Measurements from ENCODE around the gene SLC16A14.
"Not testable (repeated sequence)": the region's sequence is repeated elsewhere in the genome, so short reads cannot be mapped to it uniquely, and the experiment has no call there.

Gene SLC16A14, protein sequence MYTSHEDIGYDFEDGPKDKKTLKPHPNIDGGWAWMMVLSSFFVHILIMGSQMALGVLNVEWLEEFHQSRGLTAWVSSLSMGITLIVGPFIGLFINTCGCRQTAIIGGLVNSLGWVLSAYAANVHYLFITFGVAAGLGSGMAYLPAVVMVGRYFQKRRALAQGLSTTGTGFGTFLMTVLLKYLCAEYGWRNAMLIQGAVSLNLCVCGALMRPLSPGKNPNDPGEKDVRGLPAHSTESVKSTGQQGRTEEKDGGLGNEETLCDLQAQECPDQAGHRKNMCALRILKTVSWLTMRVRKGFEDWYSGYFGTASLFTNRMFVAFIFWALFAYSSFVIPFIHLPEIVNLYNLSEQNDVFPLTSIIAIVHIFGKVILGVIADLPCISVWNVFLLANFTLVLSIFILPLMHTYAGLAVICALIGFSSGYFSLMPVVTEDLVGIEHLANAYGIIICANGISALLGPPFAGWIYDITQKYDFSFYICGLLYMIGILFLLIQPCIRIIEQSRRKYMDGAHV

DNA sequence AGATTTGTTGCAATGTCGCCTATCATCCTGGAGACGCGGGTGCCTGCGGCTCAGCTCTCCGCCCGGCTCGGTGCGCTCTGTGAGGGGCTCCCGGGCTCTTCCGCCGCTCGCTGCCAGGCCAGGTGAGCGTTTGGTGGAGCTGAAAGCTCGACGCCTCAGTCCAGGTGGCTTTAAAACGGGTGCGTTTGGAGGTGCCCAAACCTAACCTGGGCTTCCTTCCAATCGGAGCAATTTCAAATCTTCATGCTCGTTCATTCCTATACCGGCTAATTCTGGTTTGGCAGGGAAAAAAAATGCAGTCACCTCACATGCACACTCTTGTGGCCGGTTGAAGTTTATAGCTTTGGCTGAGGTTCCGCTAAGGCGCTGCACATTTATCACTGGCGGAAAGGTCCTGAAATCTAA lies at the start of gene SLC16A14:
TSS of gene SLC16A14 (minus strand) at position 274 of the 405 bp plus-strand sequence. CDS start 9,572 bp downstream, outside the sequence.
- Histone ChIP-seq H3K9ac (ENCODE audit: low read depth in 1 of 2, low read length in 2 of 2) (peak within 1 kb of the TSS; percentile 54 to 66), H3K4me3 (ENCODE audit: low read depth in 1 of 2, low read length in 2 of 2) (peak within 1 kb of the TSS; percentile 76 to 78), H3K4me1 (ENCODE audit: control insufficient read depth in 1 of 2, insufficient read depth in 2 of 2, low read length in 2 of 2) (peaks cover 4 to 11% of the 10 kb centered on the region in 2 donors), H3K27ac (ENCODE audit: low read depth, low read length) (no peak within 1 kb of the TSS), H3K27me3 (ENCODE audit: control insufficient read depth in 1 of 2, insufficient read depth in 2 of 2, low read length in 2 of 2) (peaks cover 2 to 4% of the 10 kb centered on the region in 2 donors), H3K36me3 (ENCODE audit: control insufficient read depth in 1 of 2, insufficient read depth in 2 of 2, low read length in 2 of 2) (no peaks in the 10 kb centered on the region), H3K9me3 (ENCODE audit: control insufficient read depth in 1 of 2, low read length in 2 of 2) (no peaks in the 10 kb centered on the region)

DNA sequence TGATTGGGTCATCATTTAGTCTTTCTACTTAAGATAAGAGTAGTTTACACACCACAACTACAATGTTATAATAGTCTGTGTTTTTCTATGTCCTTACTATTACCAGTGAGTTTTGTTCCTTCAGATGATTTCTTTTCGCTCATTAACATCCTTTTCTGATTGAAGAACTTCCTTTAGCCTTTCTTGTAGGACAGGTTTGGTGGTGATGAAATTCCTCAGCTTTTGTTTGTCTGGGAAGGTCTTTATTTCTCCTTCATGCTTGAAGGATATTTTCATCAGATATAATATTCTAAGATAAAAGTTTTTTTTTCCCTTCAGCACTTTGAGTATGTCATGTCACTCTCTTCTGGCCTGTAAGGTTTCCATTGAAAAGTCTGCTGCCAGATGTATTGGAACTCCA lies 38.0 kb upstream of the SLC16A14 start:
- H3K36me3 ChIP-seq (ENCODE audit: control insufficient read depth in 1 of 2, insufficient read depth in 2 of 2, low read length in 2 of 2): no peaks in the 10 kb centered on the region
- H3K9me3 ChIP-seq (ENCODE audit: control insufficient read depth in 1 of 2, low read length in 2 of 2): no peaks in the 10 kb centered on the region
- no peak overlapping the region for H3K27ac ChIP-seq (ENCODE audit: low read depth, low read length)
- no peaks in the 10 kb centered on the region for H3K27me3 ChIP-seq (ENCODE audit: control insufficient read depth in 1 of 2, insufficient read depth in 2 of 2, low read length in 2 of 2)
- H3K9ac ChIP-seq (ENCODE audit: low read depth in 1 of 2, low read length in 2 of 2): no peak overlapping the region
- no peaks in the 10 kb centered on the region for H3K4me1 ChIP-seq (ENCODE audit: control insufficient read depth in 1 of 2, insufficient read depth in 2 of 2, low read length in 2 of 2)
- no peak overlapping the region for H3K4me3 ChIP-seq (ENCODE audit: low read depth in 1 of 2, low read length in 2 of 2)

DNA sequence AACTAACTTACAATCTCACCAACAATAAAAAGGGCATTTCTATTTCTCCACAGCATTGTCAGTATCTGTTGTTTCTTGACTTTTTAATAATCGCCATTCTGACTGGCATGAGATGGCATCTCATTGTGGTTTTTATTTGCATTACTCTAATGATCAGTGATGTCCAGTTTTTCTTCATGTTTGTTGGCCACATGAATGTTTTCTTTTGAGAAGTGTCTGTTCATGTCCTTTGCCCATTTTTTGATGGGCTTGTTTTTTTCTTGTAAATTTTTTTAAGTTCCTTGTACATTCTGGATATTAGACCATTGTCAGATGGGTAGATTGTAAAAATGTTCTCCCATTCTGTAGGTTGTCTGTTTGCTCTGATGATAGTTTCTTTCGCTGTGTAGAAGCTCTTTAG lies 33.2 kb upstream of the SLC16A14 start:
- H3K27ac ChIP-seq (ENCODE audit: low read depth, low read length); H3K9me3 ChIP-seq (ENCODE audit: control insufficient read depth in 1 of 2, low read length in 2 of 2); H3K36me3 ChIP-seq (ENCODE audit: control insufficient read depth in 1 of 2, insufficient read depth in 2 of 2, low read length in 2 of 2); H3K4me1 ChIP-seq (ENCODE audit: control insufficient read depth in 1 of 2, insufficient read depth in 2 of 2, low read length in 2 of 2); H3K9ac ChIP-seq (ENCODE audit: low read depth in 1 of 2, low read length in 2 of 2); H3K27me3 ChIP-seq (ENCODE audit: control insufficient read depth in 1 of 2, insufficient read depth in 2 of 2, low read length in 2 of 2); H3K4me3 ChIP-seq (ENCODE audit: low read depth in 1 of 2, low read length in 2 of 2): not testable (repeated sequence)

DNA sequence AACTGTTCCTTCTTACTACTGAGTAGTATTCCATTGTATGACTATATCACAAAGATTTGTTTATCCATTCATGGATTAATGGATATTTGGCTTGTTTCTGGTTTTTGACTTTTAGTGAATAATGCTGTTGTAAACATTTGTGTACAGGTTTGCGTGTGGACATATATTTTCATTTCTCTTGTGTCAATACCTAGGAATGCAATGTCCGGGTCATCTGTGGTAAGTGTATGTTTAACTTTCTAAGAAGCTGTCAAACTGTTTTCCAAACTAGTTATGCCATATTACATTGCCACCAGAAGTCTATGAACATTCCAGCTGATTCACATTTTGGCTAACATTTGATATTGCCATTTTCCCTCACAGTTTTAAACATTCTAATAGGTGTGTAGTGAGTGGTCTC lies 29.1 kb upstream of the SLC16A14 start:
- Histone ChIP-seq H3K4me3 (ENCODE audit: low read depth in 1 of 2, low read length in 2 of 2) (no peak overlapping the region), H3K36me3 (ENCODE audit: control insufficient read depth in 1 of 2, insufficient read depth in 2 of 2, low read length in 2 of 2) (no peaks in the 10 kb centered on the region), H3K9ac (ENCODE audit: low read depth in 1 of 2, low read length in 2 of 2) (no peak overlapping the region), H3K27me3 (ENCODE audit: control insufficient read depth in 1 of 2, insufficient read depth in 2 of 2, low read length in 2 of 2) (no peaks in the 10 kb centered on the region), H3K27ac (ENCODE audit: low read depth, low read length) (no peak overlapping the region), H3K9me3 (ENCODE audit: control insufficient read depth in 1 of 2, low read length in 2 of 2) (peaks cover 0 to 3% of the 10 kb centered on the region in 2 donors), H3K4me1 (ENCODE audit: control insufficient read depth in 1 of 2, insufficient read depth in 2 of 2, low read length in 2 of 2) (no peaks in the 10 kb centered on the region)

DNA sequence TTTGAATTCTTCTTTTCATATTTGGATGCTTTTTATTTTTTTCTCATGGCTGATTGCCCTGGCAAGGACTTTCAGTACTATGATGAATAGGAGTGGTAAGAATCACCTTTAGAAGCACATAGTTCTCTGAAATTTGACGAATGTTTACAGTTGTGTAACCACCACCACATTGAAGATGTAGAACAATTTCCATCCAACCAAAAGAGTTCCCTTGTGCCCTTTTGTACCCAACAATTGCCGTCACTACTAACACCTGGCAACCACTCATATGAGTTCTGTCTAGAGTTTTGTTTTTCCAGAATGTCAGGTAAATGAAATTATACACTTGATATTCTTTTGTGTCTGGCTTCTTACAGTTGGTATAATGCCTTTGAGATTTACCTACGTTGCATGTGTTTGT lies 28.7 kb upstream of the SLC16A14 start:
- Histone ChIP-seq H3K27ac (ENCODE audit: low read depth, low read length) (no peak overlapping the region), H3K9ac (ENCODE audit: low read depth in 1 of 2, low read length in 2 of 2) (no peak overlapping the region), H3K27me3 (ENCODE audit: control insufficient read depth in 1 of 2, insufficient read depth in 2 of 2, low read length in 2 of 2) (no peaks in the 10 kb centered on the region), H3K36me3 (ENCODE audit: control insufficient read depth in 1 of 2, insufficient read depth in 2 of 2, low read length in 2 of 2) (no peaks in the 10 kb centered on the region), H3K4me1 (ENCODE audit: control insufficient read depth in 1 of 2, insufficient read depth in 2 of 2, low read length in 2 of 2) (no peaks in the 10 kb centered on the region), H3K4me3 (ENCODE audit: low read depth in 1 of 2, low read length in 2 of 2) (no peak overlapping the region), H3K9me3 (ENCODE audit: control insufficient read depth in 1 of 2, low read length in 2 of 2) (peaks cover 0 to 3% of the 10 kb centered on the region in 2 donors)

DNA sequence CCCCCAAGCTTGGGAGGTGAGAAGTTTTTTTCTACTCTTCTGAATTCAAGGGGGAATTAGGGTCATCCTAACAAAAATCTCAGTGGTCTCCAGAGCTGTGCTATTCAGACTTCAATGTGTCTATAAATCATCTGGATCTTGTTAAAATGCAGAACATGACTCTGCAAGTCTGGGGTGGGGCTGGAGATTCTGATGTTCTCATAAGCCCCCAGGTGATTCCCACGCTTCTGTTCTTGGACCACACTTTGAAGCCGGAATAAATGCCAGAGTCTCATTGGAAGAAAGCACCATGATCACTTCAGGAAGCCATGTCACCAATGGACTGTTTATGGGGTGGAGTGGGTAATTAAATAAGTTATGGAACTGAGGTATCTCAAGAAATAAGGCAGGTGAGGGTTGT lies 22.2 kb upstream of the SLC16A14 start:
- Histone ChIP-seq H3K27ac (ENCODE audit: low read depth, low read length) (no peak overlapping the region), H3K4me3 (ENCODE audit: low read depth in 1 of 2, low read length in 2 of 2) (no peak overlapping the region), H3K9me3 (ENCODE audit: control insufficient read depth in 1 of 2, low read length in 2 of 2) (peaks cover 0 to 3% of the 10 kb centered on the region in 2 donors), H3K36me3 (ENCODE audit: control insufficient read depth in 1 of 2, insufficient read depth in 2 of 2, low read length in 2 of 2) (no peaks in the 10 kb centered on the region), H3K4me1 (ENCODE audit: control insufficient read depth in 1 of 2, insufficient read depth in 2 of 2, low read length in 2 of 2) (no peaks in the 10 kb centered on the region), H3K27me3 (ENCODE audit: control insufficient read depth in 1 of 2, insufficient read depth in 2 of 2, low read length in 2 of 2) (no peaks in the 10 kb centered on the region), H3K9ac (ENCODE audit: low read depth in 1 of 2, low read length in 2 of 2) (no peak overlapping the region)

DNA sequence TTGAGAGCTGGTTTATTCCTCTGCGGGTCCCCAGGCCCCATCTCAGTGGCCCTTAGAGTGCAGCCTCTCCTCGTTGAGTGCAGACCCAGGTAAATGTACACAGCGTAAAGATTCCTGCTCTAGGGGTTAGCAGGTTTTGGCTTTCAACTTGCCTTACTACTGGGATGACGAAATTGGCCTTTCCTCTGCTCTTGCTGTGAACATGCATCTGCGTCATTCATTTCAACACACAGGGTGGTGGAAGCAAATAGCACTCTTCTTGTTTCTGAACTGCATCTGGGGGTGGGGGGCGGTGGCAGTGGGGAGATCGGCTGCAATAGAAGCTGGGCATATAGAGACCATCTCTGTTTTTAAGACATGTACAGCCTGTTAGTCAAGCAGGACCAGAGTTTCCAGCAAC lies 16.5 kb upstream of the SLC16A14 start:
- Histone ChIP-seq H3K27ac (ENCODE audit: low read depth, low read length) (no peak overlapping the region), H3K36me3 (ENCODE audit: control insufficient read depth in 1 of 2, insufficient read depth in 2 of 2, low read length in 2 of 2) (no peaks in the 10 kb centered on the region), H3K9me3 (ENCODE audit: control insufficient read depth in 1 of 2, low read length in 2 of 2) (no peaks in the 10 kb centered on the region), H3K27me3 (ENCODE audit: control insufficient read depth in 1 of 2, insufficient read depth in 2 of 2, low read length in 2 of 2) (no peaks in the 10 kb centered on the region), H3K4me3 (ENCODE audit: low read depth in 1 of 2, low read length in 2 of 2) (no peak overlapping the region), H3K9ac (ENCODE audit: low read depth in 1 of 2, low read length in 2 of 2) (no peak overlapping the region), H3K4me1 (ENCODE audit: control insufficient read depth in 1 of 2, insufficient read depth in 2 of 2, low read length in 2 of 2) (no peaks in the 10 kb centered on the region)

DNA sequence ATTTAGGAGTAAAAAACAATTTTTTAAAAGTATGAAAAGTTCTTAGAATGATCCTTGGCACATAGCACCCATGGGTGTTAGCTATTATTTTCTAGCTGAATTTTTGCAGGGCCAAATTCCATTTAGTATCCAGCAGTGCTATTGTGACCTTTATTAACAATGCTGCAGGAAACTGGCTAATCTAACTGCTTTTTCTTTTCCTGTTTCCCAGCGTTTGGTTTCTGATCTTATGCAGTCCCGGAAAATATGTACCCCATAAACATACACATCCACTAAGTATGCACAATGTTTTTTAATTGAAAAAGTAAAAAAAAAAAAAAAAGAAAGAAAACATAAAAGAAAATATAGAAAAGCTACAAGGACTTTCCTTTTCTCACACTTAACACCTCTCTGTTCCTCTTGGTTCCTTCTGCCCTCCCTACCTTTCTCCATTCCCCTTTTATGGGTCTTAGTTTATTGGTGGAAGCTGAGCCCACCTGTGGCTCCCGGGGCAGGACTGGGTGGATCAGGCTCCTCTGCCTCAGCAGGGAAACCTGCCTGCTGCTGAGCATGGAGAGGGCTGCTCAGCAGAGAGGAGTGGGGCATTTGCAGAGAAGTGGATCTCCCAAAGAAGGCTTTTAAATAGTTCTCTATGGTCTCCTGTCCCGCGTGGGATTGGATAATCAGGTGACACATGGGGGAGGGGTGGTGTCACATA lies 9.3 kb upstream of the SLC16A14 start:
- Histone ChIP-seq H3K4me1 (ENCODE audit: control insufficient read depth in 1 of 2, insufficient read depth in 2 of 2, low read length in 2 of 2) (no peaks in the 10 kb centered on the region), H3K9ac (ENCODE audit: low read depth in 1 of 2, low read length in 2 of 2) (no peak overlapping the region), H3K9me3 (ENCODE audit: control insufficient read depth in 1 of 2, low read length in 2 of 2) (no peaks in the 10 kb centered on the region), H3K36me3 (ENCODE audit: control insufficient read depth in 1 of 2, insufficient read depth in 2 of 2, low read length in 2 of 2) (no peaks in the 10 kb centered on the region), H3K27me3 (ENCODE audit: control insufficient read depth in 1 of 2, insufficient read depth in 2 of 2, low read length in 2 of 2) (no peaks in the 10 kb centered on the region), H3K4me3 (ENCODE audit: low read depth in 1 of 2, low read length in 2 of 2) (no peak overlapping the region), H3K27ac (ENCODE audit: low read depth, low read length) (no peak overlapping the region)

DNA sequence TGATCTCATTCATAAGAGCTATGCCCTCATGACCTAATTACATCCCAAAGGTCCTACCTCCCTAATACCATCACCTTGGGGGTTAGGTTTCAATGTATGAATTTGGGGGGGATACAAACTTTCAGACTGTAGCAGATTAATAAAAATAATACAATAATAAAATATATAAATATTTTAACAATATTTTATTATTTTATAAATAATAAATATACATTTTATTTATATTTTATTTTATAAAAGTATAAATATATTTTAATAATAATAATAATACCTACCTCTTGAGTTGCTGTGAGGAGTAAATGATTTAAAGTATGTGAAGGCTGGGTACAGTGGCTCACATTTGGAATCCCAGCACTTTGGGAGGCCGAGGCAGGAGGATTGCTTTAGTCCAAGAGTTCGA lies 8.1 kb upstream of the SLC16A14 start:
- Histone ChIP-seq H3K9me3 (ENCODE audit: control insufficient read depth in 1 of 2, low read length in 2 of 2) (no peaks in the 10 kb centered on the region), H3K36me3 (ENCODE audit: control insufficient read depth in 1 of 2, insufficient read depth in 2 of 2, low read length in 2 of 2) (no peaks in the 10 kb centered on the region), H3K27ac (ENCODE audit: low read depth, low read length) (no peak overlapping the region), H3K27me3 (ENCODE audit: control insufficient read depth in 1 of 2, insufficient read depth in 2 of 2, low read length in 2 of 2) (peaks cover 0 to 2% of the 10 kb centered on the region in 2 donors), H3K9ac (ENCODE audit: low read depth in 1 of 2, low read length in 2 of 2) (no peak overlapping the region), H3K4me1 (ENCODE audit: control insufficient read depth in 1 of 2, insufficient read depth in 2 of 2, low read length in 2 of 2) (no peaks in the 10 kb centered on the region), H3K4me3 (ENCODE audit: low read depth in 1 of 2, low read length in 2 of 2) (no peak overlapping the region)

DNA sequence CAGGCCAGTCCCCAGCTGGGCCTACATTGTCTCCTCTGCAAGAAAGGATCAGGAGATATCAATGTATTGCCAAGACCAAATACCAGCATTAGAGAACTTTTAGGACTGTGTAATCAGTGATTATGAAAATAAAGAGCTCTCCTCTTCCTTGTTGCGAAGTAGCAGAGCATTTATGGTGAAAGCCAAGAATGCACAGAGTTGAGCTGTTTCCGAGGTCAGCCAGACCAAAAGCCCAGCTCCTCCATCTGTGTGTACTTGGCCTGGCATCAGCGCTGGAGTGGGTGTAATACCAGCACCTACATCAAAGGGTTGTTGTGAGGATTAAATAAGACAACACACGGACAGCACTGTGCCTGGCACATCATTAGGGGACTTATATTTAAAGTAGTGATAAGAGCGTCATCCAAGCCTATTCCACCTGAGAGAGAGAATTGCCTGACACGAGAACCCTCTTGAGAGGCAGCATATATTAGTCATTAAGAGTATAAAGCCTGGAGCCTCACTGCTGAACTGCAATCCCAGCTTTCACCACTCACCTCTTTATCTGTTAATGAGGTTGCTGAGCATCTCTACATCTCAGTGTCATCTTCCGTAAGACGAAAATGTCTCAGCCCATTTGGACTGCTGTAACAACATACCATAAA lies 7.4 kb upstream of the SLC16A14 start:
- H3K9me3 ChIP-seq (ENCODE audit: control insufficient read depth in 1 of 2, low read length in 2 of 2): no peaks in the 10 kb centered on the region
- H3K4me1 ChIP-seq (ENCODE audit: control insufficient read depth in 1 of 2, insufficient read depth in 2 of 2, low read length in 2 of 2): no peaks in the 10 kb centered on the region
- H3K36me3 ChIP-seq (ENCODE audit: control insufficient read depth in 1 of 2, insufficient read depth in 2 of 2, low read length in 2 of 2): no peaks in the 10 kb centered on the region
- peaks cover 0 to 2% of the 10 kb centered on the region in 2 donors for H3K27me3 ChIP-seq (ENCODE audit: control insufficient read depth in 1 of 2, insufficient read depth in 2 of 2, low read length in 2 of 2)
- H3K27ac ChIP-seq (ENCODE audit: low read depth, low read length): no peak overlapping the region
- H3K9ac ChIP-seq (ENCODE audit: low read depth in 1 of 2, low read length in 2 of 2): no peak overlapping the region
- no peak overlapping the region for H3K4me3 ChIP-seq (ENCODE audit: low read depth in 1 of 2, low read length in 2 of 2)
